Measurements from ENCODE around the gene EPHA3. TPM values are rescaled to one million over a fixed set of nuclear protein-coding genes. Genes with fewer than 3 reads are reported as not detected.

Gene EPHA3
- total RNA-seq, 1 experiment from 2014 or later = not detected

GRCh38 chr3:89223188-89223587 lies 115.8 kb downstream of the EPHA3 start:
- Mint-ChIP-seq H3K4me1 (ENCODE audit: low read depth, unreplicated experiment) (no peaks in the 10 kb centered on the region), H3K36me3 (ENCODE audit: insufficient read depth, unreplicated experiment) (no peaks in the 10 kb centered on the region), H3K9me3 (ENCODE audit: unreplicated experiment) (no peaks in the 10 kb centered on the region), H3K27ac (ENCODE audit: unreplicated experiment) (no peak overlapping the region), H3K4me3 (ENCODE audit: unreplicated experiment) (no peak overlapping the region), H3K27me3 (ENCODE audit: insufficient read depth, unreplicated experiment) (no peaks in the 10 kb centered on the region)
- intact Hi-C loops (cut with micrococcal nuclease; ENCODE audit: unreplicated experiment) = no loop called here
- POLR2A ChIA-PET = no interaction called here
- Histone ChIP-seq H3K4me1 (no peaks in the 10 kb centered on the region), H3K9me3 (no peaks in the 10 kb centered on the region), H3K4me3 (ENCODE audit: low read depth, low read length) (no peak overlapping the region), H3K27me3 (replicated peaks; ENCODE audit: control insufficient read depth, insufficient read depth, low read length) (no peaks in the 10 kb centered on the region), H3K36me3 (ENCODE audit: control insufficient read depth, insufficient read depth, low read length) (no peaks in the 10 kb centered on the region)
- no TSS peak for BruUV-seq (replicated peaks)
- TF ChIP-seq, protein P1, sequence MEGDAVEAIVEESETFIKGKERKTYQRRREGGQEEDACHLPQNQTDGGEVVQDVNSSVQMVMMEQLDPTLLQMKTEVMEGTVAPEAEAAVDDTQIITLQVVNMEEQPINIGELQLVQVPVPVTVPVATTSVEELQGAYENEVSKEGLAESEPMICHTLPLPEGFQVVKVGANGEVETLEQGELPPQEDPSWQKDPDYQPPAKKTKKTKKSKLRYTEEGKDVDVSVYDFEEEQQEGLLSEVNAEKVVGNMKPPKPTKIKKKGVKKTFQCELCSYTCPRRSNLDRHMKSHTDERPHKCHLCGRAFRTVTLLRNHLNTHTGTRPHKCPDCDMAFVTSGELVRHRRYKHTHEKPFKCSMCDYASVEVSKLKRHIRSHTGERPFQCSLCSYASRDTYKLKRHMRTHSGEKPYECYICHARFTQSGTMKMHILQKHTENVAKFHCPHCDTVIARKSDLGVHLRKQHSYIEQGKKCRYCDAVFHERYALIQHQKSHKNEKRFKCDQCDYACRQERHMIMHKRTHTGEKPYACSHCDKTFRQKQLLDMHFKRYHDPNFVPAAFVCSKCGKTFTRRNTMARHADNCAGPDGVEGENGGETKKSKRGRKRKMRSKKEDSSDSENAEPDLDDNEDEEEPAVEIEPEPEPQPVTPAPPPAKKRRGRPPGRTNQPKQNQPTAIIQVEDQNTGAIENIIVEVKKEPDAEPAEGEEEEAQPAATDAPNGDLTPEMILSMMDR (IDR thresholded peaks at IDR 0.05; ENCODE audit: insufficient read depth in 1 of 2, low read depth in 1 of 2, low read length in 1 of 2, severe bottlenecking in 1 of 2, unreplicated experiment in 1 of 2) = no peak
- CTCF ChIA-PET = no interaction called here
- no peak for DNase-seq

- TF ChIP-seq, protein P1 (IDR thresholded peaks at IDR 0.05; ENCODE audit: insufficient read depth in 1 of 2, low read depth in 1 of 2, low read length in 1 of 2, severe bottlenecking in 1 of 2, unreplicated experiment in 1 of 2) = no peak
- H3K27ac Mint-ChIP-seq (ENCODE audit: unreplicated experiment) = no peak overlapping the region
- no peak overlapping the region for H3K4me3 Mint-ChIP-seq (ENCODE audit: unreplicated experiment)
- H3K9me3 Mint-ChIP-seq (ENCODE audit: unreplicated experiment) = no peaks in the 10 kb centered on the region
- H3K36me3 ChIP-seq (ENCODE audit: control insufficient read depth, insufficient read depth, low read length) = no peaks in the 10 kb centered on the region
- POLR2A ChIA-PET = no interaction called here
- no peaks in the 10 kb centered on the region for H3K4me1 Mint-ChIP-seq (ENCODE audit: low read depth, unreplicated experiment)
- no peak for DNase-seq
- no TSS peak for BruUV-seq (replicated peaks)
- CTCF ChIA-PET = no interaction called here
- H3K4me1 ChIP-seq = no peaks in the 10 kb centered on the region
- no peak overlapping the region for H3K4me3 ChIP-seq (ENCODE audit: low read depth, low read length)
- no peaks in the 10 kb centered on the region for H3K27me3 Mint-ChIP-seq (ENCODE audit: insufficient read depth, unreplicated experiment)
- no peaks in the 10 kb centered on the region for H3K9me3 ChIP-seq
- H3K36me3 Mint-ChIP-seq (ENCODE audit: insufficient read depth, unreplicated experiment) = no peaks in the 10 kb centered on the region
- intact Hi-C loops (cut with micrococcal nuclease; ENCODE audit: unreplicated experiment) = no loop called here
- no peaks in the 10 kb centered on the region for H3K27me3 ChIP-seq (replicated peaks; ENCODE audit: control insufficient read depth, insufficient read depth, low read length)
Observed at GRCh38 chr3:89227218-89227617, 119.8 kb downstream of the EPHA3 start.

GRCh38 chr3:89227634-89228033 lies 120.2 kb downstream of the EPHA3 start:
- CTCF ChIA-PET = no interaction called here
- Mint-ChIP-seq H3K4me1 (ENCODE audit: low read depth, unreplicated experiment) (no peaks in the 10 kb centered on the region), H3K36me3 (ENCODE audit: insufficient read depth, unreplicated experiment) (no peaks in the 10 kb centered on the region), H3K27me3 (ENCODE audit: insufficient read depth, unreplicated experiment) (no peaks in the 10 kb centered on the region), H3K9me3 (ENCODE audit: unreplicated experiment) (no peaks in the 10 kb centered on the region), H3K27ac (ENCODE audit: unreplicated experiment) (no peak overlapping the region), H3K4me3 (ENCODE audit: unreplicated experiment) (no peak overlapping the region)
- POLR2A ChIA-PET = no interaction called here
- Histone ChIP-seq H3K36me3 (ENCODE audit: control insufficient read depth, insufficient read depth, low read length) (no peaks in the 10 kb centered on the region), H3K27me3 (replicated peaks; ENCODE audit: control insufficient read depth, insufficient read depth, low read length) (no peaks in the 10 kb centered on the region), H3K4me1 (no peaks in the 10 kb centered on the region), H3K9me3 (no peaks in the 10 kb centered on the region), H3K4me3 (ENCODE audit: low read depth, low read length) (no peak overlapping the region)
- no TSS peak for BruUV-seq (replicated peaks)
- DNase-seq = no peak
- intact Hi-C loops (cut with micrococcal nuclease; ENCODE audit: unreplicated experiment) = no loop called here
- TF ChIP-seq, protein P1 (IDR thresholded peaks at IDR 0.05; ENCODE audit: insufficient read depth in 1 of 2, low read depth in 1 of 2, low read length in 1 of 2, severe bottlenecking in 1 of 2, unreplicated experiment in 1 of 2) = no peak
